ENCODE results near the gene GGT5. TPM values are rescaled to one million over a fixed set of nuclear protein-coding genes. Genes with fewer than 3 reads are reported as not detected.

Gene GGT5
- total RNA-seq, 1 donor from 2014 or later = 19.8 TPM

DNA sequence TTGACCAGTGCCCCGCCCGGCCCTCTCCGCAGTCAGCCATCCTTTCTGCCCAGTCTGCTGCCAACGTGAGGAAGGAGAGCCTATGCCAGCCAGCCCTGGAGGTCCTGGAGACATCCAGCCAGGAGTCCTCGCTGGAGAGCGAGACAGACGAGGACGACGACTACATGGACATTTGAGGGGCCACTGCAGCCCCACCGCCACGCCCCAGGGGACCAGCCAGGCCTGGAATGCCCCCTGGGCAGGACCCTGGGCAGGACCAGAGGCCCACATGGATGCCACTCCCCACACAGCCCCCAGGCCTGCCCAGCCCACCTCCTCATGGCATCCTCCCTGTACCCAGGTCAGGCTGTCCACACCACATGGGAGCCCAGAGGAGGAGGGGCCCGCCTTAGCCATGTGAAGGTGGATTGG is 66.9 kb downstream of the GGT5 start:
- DNase-seq (peak; percentile 26), ATAC-seq (no peak)
- intact Hi-C loops (cut with micrococcal nuclease) = no loop called here

DNA sequence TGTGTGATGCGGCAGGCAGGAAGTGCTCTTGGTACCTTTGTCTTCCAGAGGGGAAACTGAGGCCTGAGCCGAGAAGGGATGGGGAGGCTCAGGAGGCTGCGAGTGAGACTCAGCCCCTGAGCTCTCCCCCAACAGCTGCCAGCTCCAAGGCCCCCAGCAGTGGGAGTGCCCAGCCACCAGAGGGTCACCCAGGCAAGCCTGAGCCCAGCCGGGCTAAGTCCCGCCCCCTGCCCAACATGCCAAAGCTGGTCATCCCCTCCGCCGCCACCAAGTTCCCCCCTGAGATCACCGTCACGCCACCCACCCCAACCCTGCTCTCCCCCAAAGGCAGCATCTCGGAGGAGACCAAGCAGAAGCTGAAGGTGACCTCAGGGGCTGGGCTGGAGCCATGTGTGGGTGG is 67.4 kb downstream of the GGT5 start:
- intact Hi-C loops (cut with micrococcal nuclease) = no loop called here
- ATAC-seq (no peak), DNase-seq (peak; percentile 33)

DNA sequence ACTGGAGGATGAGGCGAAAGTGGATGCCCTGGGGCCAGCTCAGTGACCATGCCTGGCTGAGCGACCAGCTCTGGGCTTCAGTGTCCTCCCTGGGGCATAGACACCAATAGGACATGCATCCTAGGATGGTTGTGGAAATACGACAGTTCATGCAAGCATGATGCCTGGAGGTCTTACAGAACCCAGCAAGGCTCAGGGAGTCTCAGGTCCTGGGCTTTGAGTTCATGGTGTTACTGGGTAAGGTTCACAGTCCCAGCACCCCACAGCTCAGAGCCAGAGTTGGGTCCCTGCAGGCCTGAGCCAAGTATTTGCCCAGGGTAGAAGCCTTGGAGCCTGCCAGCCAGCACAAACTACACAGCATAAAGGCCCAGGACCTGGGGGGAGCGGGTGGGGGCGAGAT is 67.8 kb downstream of the GGT5 start:
- no peak for ATAC-seq
- no peak for DNase-seq
- intact Hi-C loops (cut with micrococcal nuclease) = no loop called here

DNA sequence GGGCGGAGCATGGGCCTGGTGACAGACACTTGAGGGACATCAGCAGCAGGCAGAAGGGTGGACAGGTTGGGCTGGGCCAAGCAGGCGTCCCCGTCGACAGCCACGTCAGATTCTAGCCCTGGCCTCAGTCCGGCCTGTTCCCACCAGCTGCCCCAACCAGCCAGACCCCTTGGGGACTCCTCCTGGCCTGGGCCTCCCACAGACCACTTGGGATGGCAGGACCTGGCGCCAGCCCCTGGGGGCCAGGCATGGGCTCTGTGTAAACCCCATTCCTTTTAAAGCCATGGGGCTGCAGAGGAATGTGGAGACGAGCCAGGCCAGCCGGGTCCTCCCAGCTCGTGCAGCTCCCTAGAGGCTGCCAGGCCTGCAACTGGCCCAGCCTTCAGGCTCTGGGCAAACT is 68.3 kb downstream of the GGT5 start:
- intact Hi-C loops (cut with micrococcal nuclease) = no loop called here
- DNase-seq (peak; percentile 86), ATAC-seq (peak; percentile 88)

DNA sequence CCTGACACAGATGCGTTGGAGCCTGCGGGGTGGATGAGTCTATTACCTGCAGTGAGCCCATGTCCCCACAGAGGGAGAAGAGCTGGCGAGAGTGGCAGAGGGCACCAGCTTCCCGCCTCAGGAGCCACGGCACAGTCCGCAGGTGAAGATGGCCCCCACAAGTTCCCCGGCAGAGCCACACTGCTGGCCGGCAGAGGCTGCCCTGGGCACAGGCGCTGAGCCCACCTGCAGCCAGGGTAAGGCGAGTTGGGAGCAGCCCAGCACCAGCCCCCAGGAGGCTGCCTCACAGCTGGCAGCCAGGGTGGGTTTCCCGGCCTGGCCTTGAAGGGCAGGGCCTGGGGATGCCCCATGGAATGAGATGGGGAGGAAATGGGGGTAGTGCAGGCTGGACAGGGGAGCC is 68.8 kb downstream of the GGT5 start:
- ATAC-seq (no peak), DNase-seq (peak; percentile 30)
- intact Hi-C loops (cut with micrococcal nuclease) = no loop called here

DNA sequence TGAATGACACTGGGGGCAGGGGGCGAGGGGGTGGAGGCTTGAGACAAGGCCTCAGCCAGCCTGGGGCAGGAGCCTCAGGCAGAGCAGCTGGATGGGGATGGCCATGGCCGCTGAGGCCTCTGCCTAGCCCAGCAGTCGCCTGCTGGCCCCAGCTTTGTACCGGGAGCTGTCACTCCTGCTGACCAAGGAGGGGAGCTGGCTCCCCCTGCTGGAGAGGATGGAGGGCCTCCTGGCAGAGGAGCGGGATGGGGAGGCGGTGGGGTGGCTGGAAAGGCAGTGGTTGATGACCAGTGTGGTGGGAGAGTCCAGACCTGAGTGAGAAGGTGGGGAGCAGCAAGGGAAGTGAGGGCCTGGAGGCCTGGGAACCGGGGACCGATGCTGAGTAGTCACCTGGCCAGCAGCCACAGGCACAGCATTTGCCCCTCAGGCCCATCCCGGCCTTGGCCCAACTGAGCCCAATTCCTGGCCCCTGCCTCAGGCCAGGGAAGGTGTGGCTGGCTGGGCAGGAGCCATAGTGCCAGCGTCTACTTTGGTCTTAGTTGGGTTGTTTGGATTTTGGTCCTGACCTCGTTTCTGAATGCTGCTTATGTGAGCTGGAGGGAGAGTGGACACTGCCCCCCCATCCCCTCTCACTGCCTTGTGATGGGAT is 69.6 kb downstream of the GGT5 start:
- intact Hi-C loops (cut with micrococcal nuclease) = no loop called here
- DNase-seq (peak; percentile 92), ATAC-seq (peak; percentile 72)

DNA sequence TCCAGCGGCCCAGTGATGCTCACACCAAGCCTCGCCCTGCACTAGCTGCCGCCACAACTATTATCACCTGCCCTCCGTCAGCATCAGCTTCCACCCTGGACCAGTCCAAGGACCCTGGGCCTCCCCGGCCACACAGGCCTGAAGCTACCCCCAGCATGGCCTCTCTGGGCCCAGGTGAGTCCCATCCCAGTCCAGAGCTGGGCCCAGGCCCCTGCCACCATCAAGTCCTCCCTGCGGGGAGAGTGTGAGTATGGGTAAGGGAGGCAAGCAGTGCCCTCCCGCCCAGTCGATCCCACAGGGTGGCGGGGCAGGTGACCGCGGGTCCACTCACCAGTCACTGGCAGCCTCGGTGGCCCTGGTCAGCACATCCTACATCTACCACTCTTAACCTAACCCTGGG is 73.1 kb downstream of the GGT5 start:
- no peak for ATAC-seq
- no peak for DNase-seq
- intact Hi-C loops (cut with micrococcal nuclease) = no loop called here

DNA sequence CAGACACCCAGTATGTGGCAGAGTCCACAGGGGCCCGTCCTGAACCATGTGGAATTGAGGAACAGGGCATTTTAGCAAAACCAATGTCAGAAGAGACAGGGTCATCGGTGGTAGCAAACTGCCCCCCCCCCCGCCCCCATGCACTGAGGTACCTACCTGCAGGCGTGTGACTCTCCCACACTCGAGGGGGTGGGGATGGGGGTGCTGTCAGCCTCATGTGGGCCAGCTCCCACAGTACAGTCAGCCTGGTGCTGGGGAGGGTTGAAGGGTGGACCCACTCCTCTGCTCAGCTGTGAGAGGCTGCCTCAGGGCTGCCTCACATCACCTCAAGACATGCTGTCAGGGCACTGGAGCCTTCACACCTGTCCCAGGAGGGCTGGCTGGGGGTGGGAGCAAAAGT is 74.2 kb downstream of the GGT5 start:
- ATAC-seq = no peak
- intact Hi-C loops (cut with micrococcal nuclease) = no loop called here
- no peak for DNase-seq

DNA sequence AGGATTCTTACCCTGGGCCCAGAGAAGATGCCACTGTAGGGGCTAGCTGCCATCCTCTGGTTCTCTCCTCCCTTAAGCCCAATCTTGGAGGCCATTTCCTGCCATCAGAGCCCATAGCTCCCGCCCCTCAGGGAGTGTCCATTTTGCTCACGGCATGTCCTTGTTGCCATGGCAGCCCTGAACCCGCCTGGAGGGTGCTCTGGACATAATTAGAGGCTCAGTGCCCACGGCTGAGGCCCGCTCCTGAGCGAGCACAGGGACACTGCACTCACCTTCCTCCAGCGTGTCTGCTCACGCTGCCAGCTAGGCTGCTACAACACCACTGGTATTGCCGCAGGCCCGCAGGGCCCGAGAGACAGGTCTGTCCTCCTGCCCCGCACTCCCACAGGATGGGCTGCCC is 74.7 kb downstream of the GGT5 start:
- no peak for ATAC-seq
- intact Hi-C loops (cut with micrococcal nuclease) = no loop called here
- no peak for DNase-seq

Other genes with a start within 250 kb of the GGT5 start
- gene GSTT4, start 239.6 kb downstream of the GGT5 start, total RNA-seq = not detected
- 40.2 TPM for gene CABIN1, start 233.8 kb downstream of the GGT5 start, total RNA-seq
- gene SUSD2, start 63.6 kb downstream of the GGT5 start, total RNA-seq = 3.3 TPM
- gene SPECC1L, start 25.7 kb upstream of the GGT5 start, total RNA-seq = 52.0 TPM
- gene ADORA2A, start 182.5 kb upstream of the GGT5 start, total RNA-seq = 4.1 TPM

Data from left ventricle myocardium superior (tissue), 1 donor.